Measurements from ENCODE around the gene DMRTB1. TPM values are rescaled to one million over a fixed set of nuclear protein-coding genes. Genes with fewer than 3 reads are reported as not detected.
A peak's percentile ranks its signal among the peaks of the same experiment; 100 is the strongest.

DMRTB1 gene
- polyA plus RNA-seq, 3 donors: not detected

DNA sequence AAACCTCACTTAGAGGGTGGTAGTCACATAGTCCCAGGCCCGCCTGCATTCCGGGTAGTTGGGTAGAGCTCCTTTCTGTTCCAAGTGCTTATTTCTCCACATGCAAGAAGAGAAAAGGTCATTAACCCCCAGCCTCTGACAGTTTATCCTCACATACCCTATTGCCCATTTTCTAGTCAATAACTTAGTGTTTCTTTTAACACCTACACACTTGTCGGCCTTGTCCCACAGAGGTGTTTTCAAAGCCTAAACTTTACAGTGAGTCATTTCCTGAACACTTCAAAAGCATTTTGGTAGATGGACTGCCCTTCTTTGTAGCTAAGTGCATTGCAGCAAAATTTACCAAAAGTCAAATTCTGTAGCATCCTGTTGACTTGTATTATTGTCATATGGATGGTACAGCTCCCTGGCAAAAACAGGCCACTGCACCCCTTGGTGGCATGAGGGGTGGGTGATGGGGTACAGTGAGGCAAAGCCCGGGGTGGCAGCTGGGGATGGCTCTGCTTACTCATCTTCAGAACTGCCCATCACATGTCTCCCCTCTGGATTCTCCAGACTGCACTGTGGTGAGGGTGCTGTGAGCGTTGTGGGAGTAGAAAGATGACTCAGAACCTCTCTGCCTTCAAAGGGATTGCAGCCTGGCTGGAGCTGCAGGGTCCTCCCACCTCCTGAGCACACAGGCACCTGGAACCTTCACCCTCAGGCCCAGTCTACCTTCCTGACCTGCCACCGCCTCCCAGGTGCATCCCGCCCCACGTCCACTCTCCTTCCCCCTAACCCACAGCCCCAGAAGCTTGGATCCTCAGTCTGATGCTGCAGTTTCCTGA, 45.8 kb upstream of the DMRTB1 start:
- intact Hi-C loops (cut with micrococcal nuclease): no loop called here
- Mint-ChIP-seq H3K27me3 (ENCODE audit: low read depth in 3 of 3) (peaks cover 0 to 8% (median 3%) of the 10 kb centered on the region in 3 donors), H3K4me1 (peaks cover 3% of the 10 kb centered on the region), H3K36me3 (no peaks in the 10 kb centered on the region), H3K4me3 (no peak overlapping the region), H3K9me3 (peaks cover 0 to 2% (median 0%) of the 10 kb centered on the region in 7 donors), H3K27ac (peak overlapping the region in 2 of 7 donors; percentile 21 to 50)
- H4K20me1 ChIP-seq (ENCODE audit: insufficient read depth, low read length): no peaks in the 10 kb centered on the region
- H3K9ac ChIP-seq (ENCODE audit: insufficient read depth, low read length, poor library complexity, severe bottlenecking): no peak overlapping the region
- H3K27me3 ChIP-seq (ENCODE audit: control insufficient read depth in 2 of 2, insufficient read depth in 2 of 2, low read length in 2 of 2): no peaks in the 10 kb centered on the region
- no peak overlapping the region for H2AFZ ChIP-seq (ENCODE audit: insufficient read depth, low read depth, low read length, poor library complexity, severe bottlenecking)
- no peaks in the 10 kb centered on the region for H3K36me3 ChIP-seq (replicated peaks in 1 of 2; ENCODE audit: control insufficient read depth in 1 of 2, insufficient read depth in 2 of 2, low read length in 2 of 2)
- WGBS (ENCODE audit: insufficient coverage): 87% methylated on average over 3 of the region's 8 CpGs
- no peaks in the 10 kb centered on the region for H3K9me3 ChIP-seq (replicated peaks in 1 of 2; ENCODE audit: control insufficient read depth in 1 of 2, insufficient read depth in 1 of 2, low read length in 2 of 2)
- DNase-seq: no peak
- H3K27ac ChIP-seq (ENCODE audit: low read depth in 1 of 2, low read length in 2 of 2): no peak overlapping the region
- H3K4me1 ChIP-seq (ENCODE audit: control insufficient read depth in 1 of 2, insufficient read depth in 2 of 2, low read length in 2 of 2): no peaks in the 10 kb centered on the region
- no peaks in the 10 kb centered on the region for H3K79me2 ChIP-seq (ENCODE audit: insufficient read depth, low read length)
- no peak overlapping the region for H3K4me3 ChIP-seq (replicated peaks in 1 of 3; ENCODE audit: low read depth in 2 of 3, low read length in 3 of 3)
- TF ChIP-seq, protein P1, sequence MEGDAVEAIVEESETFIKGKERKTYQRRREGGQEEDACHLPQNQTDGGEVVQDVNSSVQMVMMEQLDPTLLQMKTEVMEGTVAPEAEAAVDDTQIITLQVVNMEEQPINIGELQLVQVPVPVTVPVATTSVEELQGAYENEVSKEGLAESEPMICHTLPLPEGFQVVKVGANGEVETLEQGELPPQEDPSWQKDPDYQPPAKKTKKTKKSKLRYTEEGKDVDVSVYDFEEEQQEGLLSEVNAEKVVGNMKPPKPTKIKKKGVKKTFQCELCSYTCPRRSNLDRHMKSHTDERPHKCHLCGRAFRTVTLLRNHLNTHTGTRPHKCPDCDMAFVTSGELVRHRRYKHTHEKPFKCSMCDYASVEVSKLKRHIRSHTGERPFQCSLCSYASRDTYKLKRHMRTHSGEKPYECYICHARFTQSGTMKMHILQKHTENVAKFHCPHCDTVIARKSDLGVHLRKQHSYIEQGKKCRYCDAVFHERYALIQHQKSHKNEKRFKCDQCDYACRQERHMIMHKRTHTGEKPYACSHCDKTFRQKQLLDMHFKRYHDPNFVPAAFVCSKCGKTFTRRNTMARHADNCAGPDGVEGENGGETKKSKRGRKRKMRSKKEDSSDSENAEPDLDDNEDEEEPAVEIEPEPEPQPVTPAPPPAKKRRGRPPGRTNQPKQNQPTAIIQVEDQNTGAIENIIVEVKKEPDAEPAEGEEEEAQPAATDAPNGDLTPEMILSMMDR (IDR thresholded peaks at IDR 0.05): no peak
- no peak overlapping the region for H3K4me2 ChIP-seq (replicated peaks; ENCODE audit: extremely low read depth, low read length, poor library complexity, severe bottlenecking)

- Mint-ChIP-seq H3K4me3 (no peak overlapping the region), H3K9me3 (peaks cover 0 to 2% (median 0%) of the 10 kb centered on the region in 7 donors), H3K27me3 (ENCODE audit: low read depth in 3 of 3) (peaks cover 0 to 7% (median 6%) of the 10 kb centered on the region in 3 donors), H3K36me3 (no peaks in the 10 kb centered on the region), H3K27ac (no peak overlapping the region), H3K4me1 (peaks cover 3% of the 10 kb centered on the region)
- 94% methylated on average over 4 of the region's 4 CpGs for WGBS (ENCODE audit: insufficient coverage)
- H3K27ac ChIP-seq (ENCODE audit: low read depth in 1 of 2, low read length in 2 of 2): no peak overlapping the region
- intact Hi-C loops (cut with micrococcal nuclease): no loop called here
- H4K20me1 ChIP-seq (ENCODE audit: insufficient read depth, low read length): no peaks in the 10 kb centered on the region
- no peak overlapping the region for H3K9ac ChIP-seq (ENCODE audit: insufficient read depth, low read length, poor library complexity, severe bottlenecking)
- TF ChIP-seq, protein P1 (IDR thresholded peaks at IDR 0.05): no peak
- H3K27me3 ChIP-seq (ENCODE audit: control insufficient read depth in 2 of 2, insufficient read depth in 2 of 2, low read length in 2 of 2): no peaks in the 10 kb centered on the region
- no peaks in the 10 kb centered on the region for H3K36me3 ChIP-seq (replicated peaks in 1 of 2; ENCODE audit: control insufficient read depth in 1 of 2, insufficient read depth in 2 of 2, low read length in 2 of 2)
- no peak overlapping the region for H2AFZ ChIP-seq (ENCODE audit: insufficient read depth, low read depth, low read length, poor library complexity, severe bottlenecking)
- no peaks in the 10 kb centered on the region for H3K79me2 ChIP-seq (ENCODE audit: insufficient read depth, low read length)
- DNase-seq: no peak
- no peak overlapping the region for H3K4me2 ChIP-seq (replicated peaks; ENCODE audit: extremely low read depth, low read length, poor library complexity, severe bottlenecking)
- no peaks in the 10 kb centered on the region for H3K9me3 ChIP-seq (replicated peaks in 1 of 2; ENCODE audit: control insufficient read depth in 1 of 2, insufficient read depth in 1 of 2, low read length in 2 of 2)
- no peak overlapping the region for H3K4me3 ChIP-seq (replicated peaks in 1 of 3; ENCODE audit: low read depth in 2 of 3, low read length in 3 of 3)
- H3K4me1 ChIP-seq (ENCODE audit: control insufficient read depth in 1 of 2, insufficient read depth in 2 of 2, low read length in 2 of 2): no peaks in the 10 kb centered on the region
These were observed 44.6 kb upstream of the DMRTB1 start for GRCh38 chr1:53414632-53415031.
